A549 (cell line): ENCODE data around the gene KIF1A. TPM values are rescaled to one million over a fixed set of nuclear protein-coding genes. Genes with fewer than 3 reads are reported as not detected.

Experiments
- ATAC-seq, 2 experiments: fragments of 200-7000 bp in 1 of 2; fragments of >200 bp in 1 of 2; cut with Nextera tagmentation in 1 of 2; cut with Tn5 transposase in 1 of 2; 3 replicates each; pipeline versions ENCODE4 v1.8.0 to v1.9.1; 2018 to 2020; ENCODE audit warnings: mild to moderate bottlenecking in 1 of 2, moderate library complexity in 1 of 2
- CTCF ChIA-PET: fragments of 300-600 bp; sonication (Branson Sonifier 250); formaldehyde crosslinking; extraction: SDS; loops from one replicate; lab custom pipeline; 2021; ENCODE audit warnings: antibody characterized with exemption, inconsistent platforms; lab: Yijun Ruan, JAX
- POLR2A ChIA-PET: fragments of 350-600 bp; formaldehyde crosslinking; extraction: SDS; loops from one replicate; lab custom pipeline; 2021; ENCODE audit warnings: antibody characterized with exemption, inconsistent platforms; lab: Yijun Ruan, JAX
- DNase-seq, 2 experiments: peaks; one replicate each; pipeline versions ENCODE4 v3.0.0 to v3.0.0-alpha.2; 2011 to 2016; ENCODE audit warnings: low read depth in 1 of 2, low spot score in 1 of 2
- FAIRE-seq: peaks from 2 replicates; lab custom pipeline; 2011; peaks lifted over from hg19 to GRCh38; lab: Jason Lieb, UNC
- H3K27ac ChIP-seq, 2 experiments: fragments of >200 bp; sonication (Bioruptor Twin); formaldehyde crosslinking; 3 replicates each; pipeline ENCODE4 v1.5.1; 2016 to 2017
- H3K4me1 ChIP-seq: fragments of >200 bp; sonication (Bioruptor Twin); formaldehyde crosslinking; 3 replicates; pipeline ENCODE4 v1.6.1; 2016
- H3K4me2 ChIP-seq: fragments of >200 bp; sonication (Bioruptor Twin); formaldehyde crosslinking; 3 replicates; pipeline ENCODE4 v1.6.1; 2016
- H3K4me3 ChIP-seq: fragments of >200 bp; sonication (Bioruptor Twin); formaldehyde crosslinking; 3 replicates; pipeline ENCODE4 v1.5.1; 2016
- H3K9me3 ChIP-seq: fragments of >200 bp; sonication (Bioruptor Twin); formaldehyde crosslinking; 3 replicates; pipeline ENCODE4 v1.6.1; 2016
- CBX8 ChIP-seq: fragments of 200-600 bp; sonication (generic); IDR thresholded peaks from 2 replicates; pipeline ENCODE4 v1.6.1; 2016
- CEBPB ChIP-seq, 2 experiments: fragments of >200 bp in 1 of 2; sonication (Bioruptor Twin) in 1 of 2; formaldehyde crosslinking in 1 of 2; IDR thresholded peaks; 2 replicates each; pipeline ENCODE4 v1.6.1; 2012 to 2016
- CHD4 ChIP-seq: fragments of 200-600 bp; sonication (generic); IDR thresholded peaks from 2 replicates; pipeline ENCODE4 v1.6.1; 2016; ENCODE audit warnings: antibody characterized with exemption, mild to moderate bottlenecking, borderline replicate concordance
- EHMT2 ChIP-seq: fragments of 200-600 bp; sonication (generic); IDR thresholded peaks from 2 replicates; pipeline ENCODE4 v1.6.1; 2016; ENCODE audit warnings: antibody characterized with exemption, low read depth, mild to moderate bottlenecking, moderate library complexity
- EP300 ChIP-seq, 2 experiments: fragments of >200 bp; sonication (Bioruptor Twin); formaldehyde crosslinking; IDR thresholded peaks; 2 replicates in 1 of 2; 3 replicates in 1 of 2; pipeline ENCODE4 v1.6.1; 2016 to 2017
- FOXS1 ChIP-seq: fragments of 250-450 bp; sonication (Bioruptor Pico); IDR thresholded peaks from 2 replicates; pipeline ENCODE4 v1.5.0; 2020; ENCODE audit warnings: mild to moderate bottlenecking, moderate library complexity
- HDAC2 ChIP-seq: fragments of 200-600 bp; sonication (generic); IDR thresholded peaks from 2 replicates; pipeline ENCODE4 v1.6.1; 2016
- HEYL ChIP-seq: fragments of 250-450 bp; sonication (Bioruptor Pico); IDR thresholded peaks from 2 replicates; pipeline ENCODE4 v1.8.0; 2021; ENCODE audit warnings: mild to moderate bottlenecking, moderate library complexity
- HOXA7 ChIP-seq: fragments of 250-450 bp; sonication (Bioruptor Pico); IDR thresholded peaks from 2 replicates; pipeline ENCODE4 v1.5.0; 2020; ENCODE audit warnings: mild to moderate bottlenecking, moderate library complexity
- HOXB5 ChIP-seq: fragments of 250-450 bp; sonication (Bioruptor Pico); IDR thresholded peaks from 2 replicates; pipeline ENCODE4 v1.5.0; 2020; ENCODE audit warnings: mild to moderate bottlenecking, moderate library complexity
- MAFK ChIP-seq: fragments of 450-650 bp; IDR thresholded peaks from 2 replicates; pipeline ENCODE4 v1.6.1; 2014; ENCODE audit not compliant: partially characterized antibody
- NPAS2 ChIP-seq: fragments of 250-450 bp; sonication (Bioruptor Pico); IDR thresholded peaks from 2 replicates; pipeline ENCODE4 v1.8.0; 2022; ENCODE audit warnings: mild to moderate bottlenecking, moderate library complexity, borderline replicate concordance
- NR3C1 ChIP-seq: fragments of >200 bp; sonication (Bioruptor Twin); formaldehyde crosslinking; IDR thresholded peaks from 3 replicates; pipeline ENCODE4 v1.6.1; 2017
- PHF8 ChIP-seq: fragments of 200-600 bp; sonication (generic); IDR thresholded peaks from 2 replicates; pipeline ENCODE4 v1.6.1; 2016; ENCODE audit warnings: low read depth, mild to moderate bottlenecking, antibody characterized with exemption, moderate library complexity, borderline replicate concordance
- RFX5 ChIP-seq: fragments of 450-650 bp; IDR thresholded peaks from 2 replicates; pipeline ENCODE4 v1.7.1; 2014; ENCODE audit warnings: antibody characterized with exemption, mild to moderate bottlenecking, moderate library complexity
- RNF2 ChIP-seq: fragments of 200-600 bp; sonication (generic); IDR thresholded peaks from 2 replicates; pipeline ENCODE4 v1.6.1; 2016; ENCODE audit warnings: low read depth, mild to moderate bottlenecking, antibody characterized with exemption, moderate library complexity, borderline replicate concordance
- ZC3H11A ChIP-seq: fragments of 450-650 bp; IDR thresholded peaks from 2 replicates; pipeline ENCODE4 v1.6.1; 2014; ENCODE audit warnings: antibody characterized with exemption, mild to moderate bottlenecking
- ZFP36 ChIP-seq: fragments of 450-650 bp; IDR thresholded peaks from 2 replicates; pipeline ENCODE4 v1.6.1; 2014; ENCODE audit warnings: borderline replicate concordance; ENCODE audit not compliant: partially characterized antibody
- ZSCAN20 ChIP-seq: fragments of 250-450 bp; sonication (Bioruptor Pico); IDR thresholded peaks from 2 replicates; pipeline ENCODE4 v1.8.0; 2022; ENCODE audit warnings: mild to moderate bottlenecking, moderate library complexity
- WGBS: methylation state at CpG from one replicate; pipeline ENCODE4 v1.1.6; 2017; ENCODE audit errors: missing lambda C conversion rate; 5-methylcytosine and 5-hydroxymethylcytosine counted together
- polyA plus RNA-seq, 4 experiments: library from polyadenylated mRNA; depleted of rRNA in 3 of 4; stranded (reverse); fragments of >200 nt; fragmentation: RNase III in 1 of 4; extraction: RNeasy Plus Mini Kit Qiagen cat#74134 plus additional on column Dnase treatment in 1 of 4; gene quantifications; 2 replicates in 3 of 4; 3 replicates in 1 of 4; pipeline ENCODE4 v1.2.3, GENCODE V29; 2011 to 2017
- TF ChIP-seq, protein P1 (sequence below): IDR thresholded peaks from 2 replicates; pipeline ENCODE4 v1.6.1; 2012
- TF ChIP-seq, protein P2 (sequence below): fragments of 200-600 bp; sonication (generic); IDR thresholded peaks from 2 replicates; pipeline ENCODE4 v1.6.1; 2016; ENCODE audit warnings: antibody characterized with exemption, mild to moderate bottlenecking, moderate library complexity
- TF ChIP-seq, protein P3 (sequence below): fragments of 250-450 bp; sonication (Bioruptor Pico); IDR thresholded peaks from 2 replicates; pipeline ENCODE4 v1.5.0; 2021; ENCODE audit warnings: mild to moderate bottlenecking, moderate library complexity, borderline replicate concordance
- TF ChIP-seq, protein P4 (sequence below): fragments of >200 bp; sonication (Bioruptor Twin); formaldehyde crosslinking; IDR thresholded peaks from 3 replicates; pipeline ENCODE4 v1.6.1; 2016
- TF ChIP-seq, protein P5 (sequence below): IDR thresholded peaks from 2 replicates; pipeline ENCODE4 v1.6.1; 2012

The KIF1A gene
- polyA plus RNA-seq, 2 of the 4 experiments (the other 2 are of a cell fraction) = 0.28 to 0.50 TPM

DNA sequence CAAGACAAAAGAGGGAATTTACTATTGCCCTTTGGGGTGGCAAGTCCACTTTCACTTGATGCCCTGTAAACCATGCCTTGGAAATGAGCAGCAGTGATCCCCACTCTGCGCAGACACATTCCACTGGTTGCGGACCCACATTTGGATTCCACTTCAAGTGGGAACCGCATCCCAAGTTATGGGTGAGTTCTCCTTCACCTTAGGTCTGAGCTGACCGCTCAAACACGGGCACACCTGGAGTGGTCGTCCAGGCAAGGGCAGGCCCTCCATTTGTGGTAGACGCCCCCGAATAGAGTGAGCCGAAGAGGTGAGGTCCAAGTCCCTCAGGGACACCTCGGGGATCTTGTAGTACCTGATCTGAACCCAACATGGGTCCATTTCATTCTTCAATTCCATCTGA, 38.9 kb upstream of the KIF1A start:
- no peaks in the 10 kb centered on the region for H3K4me1 ChIP-seq
- ChIA-PET CTCF (interaction anchor here (4.7 kb wide), 1 partner anchor 8 kb away, joined by 44 read pairs; no protein-coding TSS in a partner anchor), POLR2A (interaction anchor here (0.6 kb wide), 1 partner anchor 33 kb away, joined by 3 read pairs; no protein-coding TSS in a partner anchor)
- no peak overlapping the region for H3K4me3 ChIP-seq
- no peak for DNase-seq
- 58% methylated on average over 10 of the region's 10 CpGs for WGBS
- FAIRE-seq = no peak
- no peak for TF ChIP-seq HOXA7 (CRISPR knock-in tag)
- no peak for TF ChIP-seq HOXB5 (CRISPR knock-in tag)
- TF ChIP-seq, protein P1, sequence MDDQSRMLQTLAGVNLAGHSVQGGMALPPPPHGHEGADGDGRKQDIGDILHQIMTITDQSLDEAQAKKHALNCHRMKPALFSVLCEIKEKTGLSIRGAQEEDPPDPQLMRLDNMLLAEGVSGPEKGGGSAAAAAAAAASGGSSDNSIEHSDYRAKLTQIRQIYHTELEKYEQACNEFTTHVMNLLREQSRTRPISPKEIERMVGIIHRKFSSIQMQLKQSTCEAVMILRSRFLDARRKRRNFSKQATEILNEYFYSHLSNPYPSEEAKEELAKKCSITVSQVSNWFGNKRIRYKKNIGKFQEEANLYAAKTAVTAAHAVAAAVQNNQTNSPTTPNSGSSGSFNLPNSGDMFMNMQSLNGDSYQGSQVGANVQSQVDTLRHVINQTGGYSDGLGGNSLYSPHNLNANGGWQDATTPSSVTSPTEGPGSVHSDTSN = no peak
- TF ChIP-seq RNF2 = no peak
- TF ChIP-seq NR3C1 = no peak
- TF ChIP-seq CHD4 = no peak
- no peak for TF ChIP-seq ZC3H11A
- TF ChIP-seq EP300 (IDR thresholded peaks at IDR 0.05) = no peak
- TF ChIP-seq HEYL (CRISPR knock-in tag) = no peak
- TF ChIP-seq, protein P2, sequence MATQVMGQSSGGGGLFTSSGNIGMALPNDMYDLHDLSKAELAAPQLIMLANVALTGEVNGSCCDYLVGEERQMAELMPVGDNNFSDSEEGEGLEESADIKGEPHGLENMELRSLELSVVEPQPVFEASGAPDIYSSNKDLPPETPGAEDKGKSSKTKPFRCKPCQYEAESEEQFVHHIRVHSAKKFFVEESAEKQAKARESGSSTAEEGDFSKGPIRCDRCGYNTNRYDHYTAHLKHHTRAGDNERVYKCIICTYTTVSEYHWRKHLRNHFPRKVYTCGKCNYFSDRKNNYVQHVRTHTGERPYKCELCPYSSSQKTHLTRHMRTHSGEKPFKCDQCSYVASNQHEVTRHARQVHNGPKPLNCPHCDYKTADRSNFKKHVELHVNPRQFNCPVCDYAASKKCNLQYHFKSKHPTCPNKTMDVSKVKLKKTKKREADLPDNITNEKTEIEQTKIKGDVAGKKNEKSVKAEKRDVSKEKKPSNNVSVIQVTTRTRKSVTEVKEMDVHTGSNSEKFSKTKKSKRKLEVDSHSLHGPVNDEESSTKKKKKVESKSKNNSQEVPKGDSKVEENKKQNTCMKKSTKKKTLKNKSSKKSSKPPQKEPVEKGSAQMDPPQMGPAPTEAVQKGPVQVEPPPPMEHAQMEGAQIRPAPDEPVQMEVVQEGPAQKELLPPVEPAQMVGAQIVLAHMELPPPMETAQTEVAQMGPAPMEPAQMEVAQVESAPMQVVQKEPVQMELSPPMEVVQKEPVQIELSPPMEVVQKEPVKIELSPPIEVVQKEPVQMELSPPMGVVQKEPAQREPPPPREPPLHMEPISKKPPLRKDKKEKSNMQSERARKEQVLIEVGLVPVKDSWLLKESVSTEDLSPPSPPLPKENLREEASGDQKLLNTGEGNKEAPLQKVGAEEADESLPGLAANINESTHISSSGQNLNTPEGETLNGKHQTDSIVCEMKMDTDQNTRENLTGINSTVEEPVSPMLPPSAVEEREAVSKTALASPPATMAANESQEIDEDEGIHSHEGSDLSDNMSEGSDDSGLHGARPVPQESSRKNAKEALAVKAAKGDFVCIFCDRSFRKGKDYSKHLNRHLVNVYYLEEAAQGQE = no peak
- TF ChIP-seq CBX8 = no peak
- no peak for TF ChIP-seq MAFK
- TF ChIP-seq ZSCAN20 = no peak
- no peak for TF ChIP-seq CEBPB (IDR thresholded peaks at IDR 0.05)
- TF ChIP-seq, protein P3, sequence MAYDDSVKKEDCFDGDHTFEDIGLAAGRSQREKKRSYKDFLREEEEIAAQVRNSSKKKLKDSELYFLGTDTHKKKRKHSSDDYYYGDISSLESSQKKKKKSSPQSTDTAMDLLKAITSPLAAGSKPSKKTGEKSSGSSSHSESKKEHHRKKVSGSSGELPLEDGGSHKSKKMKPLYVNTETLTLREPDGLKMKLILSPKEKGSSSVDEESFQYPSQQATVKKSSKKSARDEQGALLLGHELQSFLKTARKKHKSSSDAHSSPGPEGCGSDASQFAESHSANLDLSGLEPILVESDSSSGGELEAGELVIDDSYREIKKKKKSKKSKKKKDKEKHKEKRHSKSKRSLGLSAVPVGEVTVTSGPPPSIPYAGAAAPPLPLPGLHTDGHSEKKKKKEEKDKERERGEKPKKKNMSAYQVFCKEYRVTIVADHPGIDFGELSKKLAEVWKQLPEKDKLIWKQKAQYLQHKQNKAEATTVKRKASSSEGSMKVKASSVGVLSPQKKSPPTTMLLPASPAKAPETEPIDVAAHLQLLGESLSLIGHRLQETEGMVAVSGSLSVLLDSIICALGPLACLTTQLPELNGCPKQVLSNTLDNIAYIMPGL (CRISPR knock-in tag) = no peak
- no peak for TF ChIP-seq FOXS1 (CRISPR knock-in tag)
- H3K4me2 ChIP-seq = no peak overlapping the region
- ATAC-seq = no peak
- no peaks in the 10 kb centered on the region for H3K9me3 ChIP-seq
- H3K27ac ChIP-seq = no peak overlapping the region

DNA sequence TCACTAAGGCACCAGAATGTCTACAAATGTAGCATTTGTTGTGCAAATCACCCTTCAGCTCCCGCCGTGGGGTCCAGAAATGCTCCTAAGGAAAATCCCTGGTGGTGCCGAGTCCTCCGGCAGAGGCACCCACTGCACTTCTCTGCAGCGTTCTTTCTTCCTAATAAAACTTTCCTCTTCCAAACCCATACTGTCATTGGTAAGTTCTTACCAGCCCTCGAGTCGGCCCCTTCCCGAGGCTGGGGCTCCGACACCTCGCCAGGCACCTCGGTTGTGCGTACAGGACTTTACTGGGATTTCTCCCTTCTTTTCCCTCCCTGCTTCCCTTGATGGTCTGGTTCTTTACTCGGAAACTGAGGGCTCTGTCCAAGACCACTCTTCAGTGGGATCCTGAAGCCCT, 38.3 kb upstream of the KIF1A start:
- POLR2A ChIA-PET = interaction anchor here (0.6 kb wide), 1 partner anchor 34 kb away, joined by 3 read pairs; no protein-coding TSS in a partner anchor

More for the DNA sequence above, 38.3 kb upstream of the KIF1A start:
- FAIRE-seq (no peak), DNase-seq (no peak), ATAC-seq (no peak)
- H3K4me2 ChIP-seq = no peak overlapping the region
- no peaks in the 10 kb centered on the region for H3K4me1 ChIP-seq
- no peak for TF ChIP-seq PHF8
- TF ChIP-seq, protein P4, sequence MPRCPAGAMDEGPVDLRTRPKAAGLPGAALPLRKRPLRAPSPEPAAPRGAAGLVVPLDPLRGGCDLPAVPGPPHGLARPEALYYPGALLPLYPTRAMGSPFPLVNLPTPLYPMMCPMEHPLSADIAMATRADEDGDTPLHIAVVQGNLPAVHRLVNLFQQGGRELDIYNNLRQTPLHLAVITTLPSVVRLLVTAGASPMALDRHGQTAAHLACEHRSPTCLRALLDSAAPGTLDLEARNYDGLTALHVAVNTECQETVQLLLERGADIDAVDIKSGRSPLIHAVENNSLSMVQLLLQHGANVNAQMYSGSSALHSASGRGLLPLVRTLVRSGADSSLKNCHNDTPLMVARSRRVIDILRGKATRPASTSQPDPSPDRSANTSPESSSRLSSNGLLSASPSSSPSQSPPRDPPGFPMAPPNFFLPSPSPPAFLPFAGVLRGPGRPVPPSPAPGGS = no peak
- no peak for TF ChIP-seq MAFK
- no peak for TF ChIP-seq RFX5
- no peak for TF ChIP-seq ZFP36
- TF ChIP-seq NPAS2 (CRISPR knock-in tag) = no peak
- TF ChIP-seq CHD4 = no peak
- no peak for TF ChIP-seq HEYL (CRISPR knock-in tag)
- TF ChIP-seq, protein P5, sequence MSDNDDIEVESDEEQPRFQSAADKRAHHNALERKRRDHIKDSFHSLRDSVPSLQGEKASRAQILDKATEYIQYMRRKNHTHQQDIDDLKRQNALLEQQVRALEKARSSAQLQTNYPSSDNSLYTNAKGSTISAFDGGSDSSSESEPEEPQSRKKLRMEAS = no peak
- TF ChIP-seq EHMT2 = no peak
- TF ChIP-seq, protein P1 = no peak
- TF ChIP-seq HDAC2 = no peak
- TF ChIP-seq, all 56 proteins: peak for 0
- CTCF ChIA-PET = no interaction called here
- no peak overlapping the region for H3K27ac ChIP-seq
- H3K4me3 ChIP-seq = no peak overlapping the region
- no peaks in the 10 kb centered on the region for H3K9me3 ChIP-seq
- WGBS = 54% methylated on average over 13 of the region's 13 CpGs
